Fibroblast of skin of right biceps (primary cell): ENCODE measurements around the gene RAP1B.

Experiments used
- DNase-seq: peaks from one replicate; pipeline ENCODE4 v3.0.0-alpha.2; 2013

RAP1B gene

DNA sequence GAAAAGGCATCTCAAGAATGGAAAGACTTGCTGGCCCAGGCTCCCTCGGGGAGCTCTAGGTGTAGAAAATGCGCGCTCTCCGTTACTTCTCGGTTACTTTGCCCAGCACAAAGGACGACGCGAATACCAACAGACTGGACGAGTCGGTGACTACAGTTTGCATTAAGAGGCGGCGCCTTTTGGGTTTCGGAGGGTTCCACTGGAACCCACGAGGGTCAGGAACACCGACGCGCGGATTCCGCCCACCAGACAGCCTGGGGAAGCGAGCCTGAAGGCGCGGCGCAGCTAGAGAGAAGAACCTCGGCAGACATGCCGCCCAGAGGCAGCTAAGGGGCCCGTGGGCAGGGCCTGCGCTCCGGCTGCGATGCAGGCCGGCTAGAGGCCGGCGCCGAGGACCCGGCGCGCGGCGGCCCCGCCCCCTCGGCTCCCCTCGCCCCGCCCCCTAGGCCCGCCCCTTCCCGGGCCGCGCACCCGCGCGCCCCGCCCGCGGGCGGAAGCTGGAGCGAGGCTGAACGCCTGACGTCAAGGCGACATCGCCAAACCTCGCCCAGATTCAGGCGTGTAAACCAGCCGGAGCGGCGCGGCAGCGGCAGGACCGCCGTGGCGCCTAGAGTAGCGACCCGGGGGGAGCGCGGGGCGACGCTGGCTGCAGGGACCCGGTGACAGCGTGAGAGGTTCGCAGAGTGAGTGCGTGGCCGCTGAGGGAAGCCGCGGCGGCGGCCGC is at the start of gene RAP1B:
Gene RAP1B (plus strand): TSS at position 530 of the 724 bp plus-strand sequence. CDS start 37,826 bp downstream, outside the sequence.
- DNase-seq = peak; percentile 94

DNA sequence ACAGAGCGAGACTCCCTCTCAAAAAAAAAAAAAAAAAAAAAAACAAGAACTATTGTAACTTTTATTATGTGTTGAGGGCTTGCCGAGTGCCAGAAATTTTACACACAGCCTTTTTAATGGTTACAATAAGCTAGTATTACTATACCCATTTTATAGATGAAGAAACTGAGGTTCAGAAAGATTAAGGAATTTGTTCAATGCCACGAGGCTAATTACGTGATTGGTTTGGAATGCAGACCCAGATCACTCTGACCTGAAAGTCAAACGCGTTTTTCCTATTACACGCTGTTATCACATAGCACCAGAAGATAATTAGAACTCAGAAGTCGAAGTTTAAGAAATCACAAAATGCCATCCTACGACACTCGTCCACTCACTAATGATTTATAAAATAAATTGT is 48.9 kb upstream of the RAP1B start:
- no peak for DNase-seq

DNA sequence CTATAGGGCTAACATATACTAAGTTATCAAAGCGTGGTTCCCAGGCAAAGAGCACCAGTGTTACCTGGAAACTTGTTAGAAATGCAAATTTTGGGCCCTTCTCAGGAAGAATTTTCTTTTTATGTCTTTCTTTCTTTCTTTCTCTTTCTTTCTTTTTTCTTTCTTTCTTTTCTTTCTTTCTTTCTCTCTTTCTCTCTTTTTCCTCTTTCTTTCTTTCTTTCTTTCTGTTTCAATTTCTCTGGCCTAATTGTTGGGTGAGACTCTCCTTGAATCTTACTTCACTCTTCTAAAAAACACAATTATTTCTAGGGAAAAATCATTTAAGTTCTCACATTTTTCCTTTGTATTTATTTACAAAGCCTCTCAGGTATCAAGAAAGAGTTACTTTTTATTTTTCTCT is 46.5 kb upstream of the RAP1B start:
- no peak for DNase-seq

DNA sequence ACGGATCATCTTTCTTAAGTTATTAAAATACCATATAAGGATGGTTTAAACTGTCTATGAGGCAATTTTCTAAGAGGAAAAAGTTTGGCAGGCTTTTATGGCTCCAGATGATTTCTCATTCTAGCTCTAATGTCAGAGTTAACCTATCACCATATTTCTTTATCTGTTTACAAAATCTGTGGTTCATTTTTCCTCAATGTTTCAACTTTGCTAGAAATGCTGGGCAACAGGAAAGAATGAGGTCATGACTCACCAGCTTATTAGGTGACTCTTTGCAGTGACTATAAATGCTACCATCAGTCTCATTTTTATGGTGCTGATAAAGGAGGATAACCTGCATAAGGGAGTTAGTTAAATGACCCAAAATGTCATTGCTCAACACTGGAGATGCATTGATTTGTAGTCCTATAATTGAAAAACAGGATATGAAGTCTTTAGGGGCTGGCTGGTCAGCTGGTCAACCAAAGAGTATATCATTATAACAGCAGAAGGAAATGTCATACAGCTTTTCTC is 45.3 kb upstream of the RAP1B start:
- peak; percentile 96 for DNase-seq

DNA sequence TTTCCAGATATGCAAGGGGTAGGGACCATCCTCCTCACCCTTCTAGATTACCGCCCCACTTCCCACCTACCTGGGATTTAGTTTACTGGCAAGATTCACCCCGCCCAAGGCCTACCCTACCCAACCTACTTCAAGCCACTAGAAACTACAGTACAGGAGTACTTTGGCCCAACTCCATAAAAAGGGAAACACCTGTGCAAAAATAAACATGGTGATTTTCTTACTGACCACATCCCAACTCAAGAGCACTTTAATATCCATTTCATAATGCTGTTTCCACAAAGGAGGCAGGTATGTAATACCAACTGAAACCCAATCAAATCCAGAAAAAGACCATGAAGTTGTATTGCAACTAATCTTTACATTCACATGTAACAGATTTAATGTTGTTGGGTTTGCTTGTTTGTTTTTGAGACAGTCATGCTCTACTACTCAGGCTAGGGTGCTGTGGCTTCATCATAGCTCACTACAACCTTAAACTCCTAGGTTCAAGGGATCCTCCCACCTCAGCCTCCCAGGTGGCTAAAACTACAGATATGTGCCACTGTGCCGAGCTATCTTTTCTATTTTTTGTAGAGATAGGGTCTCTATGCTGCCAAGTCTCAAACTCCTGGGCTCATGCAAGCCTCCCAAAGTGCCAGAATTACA is 41.7 kb upstream of the RAP1B start:
- DNase-seq = no peak

DNA sequence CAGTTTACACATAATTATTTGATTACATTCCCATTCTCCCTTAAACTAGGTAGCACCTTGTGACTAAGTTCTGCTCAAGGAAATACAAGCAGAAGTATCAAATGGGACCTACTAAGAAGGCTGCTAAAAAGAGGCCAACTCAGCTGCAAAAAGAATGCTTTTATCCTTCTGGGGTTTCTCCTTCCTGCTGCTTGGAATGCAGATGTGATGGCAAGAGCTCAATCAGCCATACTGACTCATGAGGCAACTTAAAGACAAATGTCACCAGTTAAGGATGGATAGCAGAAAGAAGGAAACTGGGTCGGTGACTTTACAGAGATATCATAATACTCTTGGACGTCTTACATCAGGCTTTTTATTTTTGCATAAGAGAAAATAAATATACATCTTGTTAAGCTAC is 38.0 kb upstream of the RAP1B start:
- peak; percentile 90 for DNase-seq

DNA sequence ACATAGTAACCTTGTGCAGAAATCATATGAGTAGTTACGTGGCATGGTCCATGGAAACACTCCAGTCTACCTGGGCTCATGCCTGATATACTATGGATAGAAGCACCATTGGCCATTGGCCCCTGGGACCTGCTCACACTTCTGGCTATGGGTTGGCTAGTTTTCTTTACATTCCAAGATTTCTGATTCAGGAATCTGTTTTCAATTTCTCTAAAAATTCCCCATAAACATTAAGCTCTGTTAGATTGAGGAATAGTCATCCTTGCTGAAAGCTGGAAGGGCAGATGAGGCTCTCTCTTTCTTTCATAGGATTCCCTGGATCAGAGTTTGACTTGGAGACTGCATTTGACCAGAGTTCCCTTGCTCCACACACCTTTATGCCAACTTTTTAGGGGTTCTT is 37.3 kb upstream of the RAP1B start:
- DNase-seq = peak; percentile 46

DNA sequence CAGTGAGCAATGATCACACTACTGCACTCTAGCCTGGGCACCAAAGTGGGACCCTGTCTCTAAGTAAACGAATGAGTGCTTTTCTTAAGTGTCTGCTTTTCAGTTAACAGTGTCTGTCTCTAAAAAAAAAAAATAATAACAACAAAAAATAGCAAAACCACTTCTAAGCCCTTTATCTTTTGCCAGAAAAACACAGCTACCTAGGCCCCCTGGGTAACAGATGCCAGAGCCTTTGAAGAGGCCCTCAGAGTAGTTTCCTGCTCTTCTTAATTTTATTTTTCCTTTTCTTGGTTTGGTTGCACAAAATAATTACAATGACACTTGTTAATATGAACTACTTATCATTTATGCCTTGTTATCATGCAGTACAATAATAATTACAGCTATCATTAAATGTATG is 32.8 kb upstream of the RAP1B start:
- no peak for DNase-seq

DNA sequence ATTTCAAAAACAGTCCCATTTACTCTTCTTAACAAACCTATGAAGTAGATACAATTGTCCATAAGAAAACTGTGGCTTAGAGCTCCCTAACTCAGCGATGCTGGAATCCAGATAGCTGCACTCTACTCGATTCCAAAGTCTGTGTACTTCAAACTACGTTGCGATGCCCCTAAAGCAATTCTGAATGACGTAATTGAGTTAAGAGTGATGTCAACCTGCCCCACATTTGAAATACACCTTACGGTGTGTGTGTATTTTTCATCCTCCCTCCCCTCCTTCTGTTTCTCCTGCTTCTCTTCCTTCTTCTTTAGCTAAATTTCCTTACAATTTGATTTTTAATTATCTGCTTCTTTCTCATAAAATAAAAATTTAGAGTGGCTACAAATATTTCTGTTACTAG is 31.9 kb upstream of the RAP1B start:
- DNase-seq = no peak

DNA sequence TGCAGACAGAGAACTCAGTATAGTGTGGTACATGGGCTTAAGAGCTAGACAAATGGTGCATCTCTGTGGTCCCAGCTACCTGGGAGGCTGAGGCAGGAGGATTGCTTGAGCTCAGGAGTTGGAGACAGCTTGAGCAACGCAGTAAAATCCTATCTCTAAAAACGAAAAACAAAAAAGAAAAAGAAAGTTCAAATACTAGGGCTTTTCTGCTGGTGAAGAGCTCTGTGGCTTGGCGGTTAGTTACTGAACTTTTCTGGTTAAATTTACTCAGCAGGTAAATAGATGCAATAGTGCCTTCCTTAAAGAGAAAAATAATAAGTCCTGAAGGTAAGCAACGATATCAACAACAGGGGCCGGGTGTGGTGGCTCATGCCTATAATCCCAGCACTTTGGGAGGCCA is 31.4 kb upstream of the RAP1B start:
- no peak for DNase-seq

DNA sequence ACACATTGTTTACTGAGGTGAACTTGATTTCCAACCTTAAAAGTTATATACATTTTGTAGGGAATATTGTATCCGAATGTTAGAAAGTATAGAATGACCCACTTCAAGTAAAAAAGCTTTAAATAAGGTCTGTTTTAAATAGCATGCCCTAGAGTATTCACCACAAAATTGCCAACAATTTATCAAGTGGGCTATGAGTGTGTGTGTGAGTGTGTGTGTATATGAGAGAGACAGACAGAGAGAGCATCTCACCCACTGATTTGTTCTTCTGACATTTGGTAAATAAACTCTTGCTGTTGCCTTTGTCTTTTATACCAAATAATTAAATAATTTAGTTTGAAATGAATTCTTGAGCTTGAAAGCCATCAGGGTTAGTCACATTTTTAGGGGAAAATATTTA is 29.8 kb upstream of the RAP1B start:
- DNase-seq = peak; percentile 56

DNA sequence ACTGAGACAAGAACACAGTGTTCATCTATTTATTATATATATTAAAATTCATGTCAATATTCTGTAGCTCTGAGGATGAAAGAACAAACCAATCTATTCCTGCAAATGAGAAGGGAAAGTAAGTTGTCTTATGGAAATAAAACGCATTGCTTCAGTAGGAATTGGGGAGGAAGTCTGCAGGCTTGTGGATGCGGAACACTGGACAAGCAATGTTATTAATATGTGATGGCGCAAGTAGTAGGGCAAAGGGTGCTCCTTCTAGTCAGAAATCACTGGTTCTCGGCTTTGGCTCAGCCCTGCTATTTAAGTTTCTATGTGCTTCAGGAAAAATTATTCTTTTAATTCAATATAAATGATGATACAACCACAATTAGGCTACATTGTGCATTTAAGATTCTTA is 28.8 kb upstream of the RAP1B start:
- DNase-seq = no peak

DNA sequence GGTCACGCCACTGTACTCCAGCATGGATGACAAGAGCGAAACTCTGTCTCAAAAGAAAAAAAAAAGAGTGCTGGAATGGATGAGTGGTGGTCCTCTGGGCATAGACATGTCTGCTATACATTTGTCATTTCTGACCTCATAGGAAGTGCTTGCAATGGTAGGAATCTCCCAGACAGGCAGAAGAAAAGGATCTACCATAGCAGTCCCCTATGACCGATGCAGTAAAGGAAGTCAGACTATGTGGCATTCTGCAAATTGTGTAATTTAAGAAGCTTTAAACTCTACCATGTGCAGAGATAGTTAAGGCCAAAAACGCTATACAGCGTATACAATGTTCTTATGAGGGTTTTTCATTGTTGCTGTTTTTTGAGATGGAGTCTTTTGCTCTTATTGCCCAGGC is 24.7 kb upstream of the RAP1B start:
- DNase-seq = no peak

DNA sequence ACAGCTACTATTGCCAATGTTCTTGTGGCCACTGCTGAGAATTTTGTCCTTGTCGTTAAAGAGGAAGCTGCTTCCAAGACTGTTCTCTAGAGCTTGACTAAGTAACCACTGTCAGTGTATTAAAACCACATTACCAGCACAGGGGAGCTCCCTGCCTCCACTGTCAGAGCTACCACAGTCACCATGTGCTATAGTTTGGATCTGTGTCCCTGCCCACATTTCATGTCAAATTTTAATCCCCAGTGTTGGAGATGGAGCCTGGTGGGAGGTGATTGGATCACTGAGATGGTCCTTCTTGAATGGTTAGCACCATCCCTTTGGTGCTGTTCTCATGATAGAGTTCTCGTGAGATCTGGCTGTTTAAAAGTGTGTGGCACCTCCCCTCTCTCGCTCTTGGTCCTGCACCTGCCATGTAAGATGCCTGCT is 23.2 kb upstream of the RAP1B start:
- no peak for DNase-seq

DNA sequence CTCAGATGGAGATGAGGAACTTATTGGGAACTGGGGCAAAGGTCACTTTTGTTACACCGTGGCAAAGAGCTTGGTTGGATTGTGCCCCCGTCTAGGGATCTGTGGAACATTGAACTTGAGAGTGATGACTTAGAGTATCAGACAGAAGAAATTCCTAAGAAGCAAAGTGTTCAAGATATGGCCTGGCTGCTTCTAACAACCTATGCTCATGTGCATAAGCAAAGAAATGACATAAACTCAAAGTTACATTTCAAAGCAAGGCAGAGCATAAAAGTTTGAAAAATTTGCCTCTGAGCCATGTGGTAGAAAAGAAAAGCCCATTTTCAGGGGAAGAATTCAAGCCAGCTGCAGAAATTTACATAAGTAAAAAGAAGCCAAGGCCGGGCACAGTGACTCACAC is 21.5 kb upstream of the RAP1B start:
- DNase-seq = no peak

DNA sequence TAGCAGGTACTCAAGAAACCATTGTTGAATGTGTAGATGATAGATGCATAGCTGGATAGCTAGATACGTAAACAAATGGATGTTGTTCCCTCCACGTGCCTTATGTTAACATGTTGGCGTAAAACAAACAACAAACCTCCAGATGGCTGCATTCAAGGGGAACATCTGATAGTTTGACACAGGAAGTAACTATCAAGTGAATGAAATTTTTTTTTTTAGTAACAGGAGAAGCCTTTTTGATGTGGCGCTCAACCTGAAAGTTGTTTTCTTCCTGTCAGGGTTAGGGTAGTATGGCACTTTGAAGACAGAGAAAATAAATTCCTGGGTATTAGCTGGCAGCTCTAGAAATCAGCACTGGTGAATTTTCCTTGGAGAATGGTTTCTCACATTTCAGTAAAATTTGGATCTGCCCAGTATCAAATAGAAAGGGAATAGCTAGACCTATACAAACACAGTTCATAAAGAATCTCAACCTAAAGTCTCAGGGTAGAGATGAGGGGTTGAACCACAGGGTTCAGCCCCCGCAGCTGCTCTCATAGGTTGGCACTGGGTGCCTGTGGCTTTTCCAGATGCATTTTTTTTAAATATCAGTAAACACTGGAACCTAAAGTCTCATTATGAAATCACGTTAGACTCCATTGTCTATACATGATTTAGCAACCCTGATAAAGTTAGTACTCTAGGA is 18.8 kb upstream of the RAP1B start:
- no peak for DNase-seq

DNA sequence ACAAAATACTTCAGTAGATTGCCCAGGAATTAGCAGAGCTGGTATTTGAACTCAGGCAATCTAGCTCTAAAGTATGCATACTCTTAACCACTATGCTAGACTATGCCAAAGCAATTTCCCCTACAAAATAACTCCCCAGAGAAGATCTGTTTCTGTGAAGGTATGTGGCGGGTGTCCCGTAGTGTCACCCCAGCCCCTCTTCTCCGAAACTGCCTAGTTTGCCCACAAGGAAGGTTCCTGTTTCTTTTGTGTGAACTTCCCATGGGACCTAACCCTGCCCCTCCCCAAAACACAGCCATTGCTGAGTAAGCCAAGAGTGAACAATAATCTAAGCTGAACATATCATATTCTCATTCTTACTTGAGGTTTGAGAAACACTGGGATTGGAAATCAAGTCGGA is 15.5 kb upstream of the RAP1B start:
- DNase-seq = no peak

DNA sequence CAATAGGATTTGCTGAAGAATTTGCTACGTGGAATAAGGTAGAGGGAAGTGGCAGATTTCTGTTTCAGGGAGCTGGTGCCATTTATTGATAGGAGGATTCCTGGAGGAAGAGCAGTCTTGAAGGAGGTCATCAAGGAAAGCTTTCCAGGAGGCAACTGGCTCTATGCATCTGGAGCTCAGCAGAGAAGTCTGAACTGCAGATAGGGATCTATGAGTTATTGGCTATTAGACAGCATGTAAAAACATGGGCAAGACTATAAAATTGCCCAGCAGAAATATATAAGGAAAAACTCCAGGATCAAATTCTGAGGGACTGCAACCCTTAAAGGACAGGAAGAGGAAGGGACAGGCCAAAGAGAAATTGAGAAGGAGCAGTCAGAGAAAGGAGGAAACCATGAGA is 8.9 kb upstream of the RAP1B start:
- no peak for DNase-seq

DNA sequence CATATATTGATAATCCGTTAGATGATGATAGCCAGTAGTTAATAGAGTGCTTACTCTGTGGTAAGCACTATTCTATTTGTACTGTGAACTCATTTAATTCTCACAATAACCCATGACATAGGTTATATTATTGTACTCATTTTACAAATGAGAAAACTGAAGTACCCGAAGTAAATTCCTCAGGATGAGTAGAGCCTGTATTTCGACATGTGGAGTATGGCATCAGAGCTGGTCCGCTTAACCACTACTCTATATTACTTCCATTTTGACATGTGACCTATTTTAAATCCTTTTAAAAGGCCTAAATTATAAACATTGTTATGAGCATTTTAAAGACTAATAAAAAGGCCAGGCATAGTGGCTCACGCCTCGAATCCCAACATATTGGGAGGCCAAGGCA is 8.0 kb upstream of the RAP1B start:
- no peak for DNase-seq

DNA sequence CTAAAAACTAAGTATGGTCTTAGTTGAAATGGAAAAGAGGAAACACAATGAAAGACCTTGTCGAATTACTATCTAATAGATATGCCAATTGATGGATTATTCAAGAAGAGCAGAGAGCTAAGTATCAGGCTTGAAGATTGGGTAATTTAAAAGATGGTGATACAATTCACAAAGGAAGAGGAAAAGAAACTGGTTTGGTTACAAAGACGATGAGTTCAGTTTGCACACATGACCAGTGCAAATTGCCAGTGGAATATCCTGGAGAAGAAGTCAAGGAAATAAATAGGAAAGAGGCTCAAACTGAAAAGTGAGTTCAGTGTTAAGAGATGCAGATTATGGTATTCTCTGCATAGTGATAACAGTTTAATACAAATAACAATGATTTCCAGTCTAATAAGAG is 2.5 kb upstream of the RAP1B start:
- DNase-seq = no peak

DNA sequence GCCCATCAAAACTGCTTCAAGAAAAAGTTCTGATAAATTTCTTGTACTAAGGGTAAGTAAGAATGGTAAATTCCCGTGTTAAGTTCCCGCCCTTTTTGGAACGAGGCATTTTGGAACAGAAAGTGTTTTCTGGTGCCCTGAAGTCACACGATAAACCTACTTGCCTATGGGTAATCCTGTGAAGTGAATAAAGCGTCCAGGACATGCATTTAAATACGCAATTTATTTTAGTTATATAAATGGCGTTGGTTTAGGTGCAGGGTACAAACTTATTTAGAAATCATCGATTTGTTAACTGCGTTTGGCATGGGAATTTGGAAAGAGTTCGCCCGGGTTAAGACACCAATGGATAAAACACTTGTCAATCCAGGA is 715 bp upstream of the RAP1B start:
- peak; percentile 57 for DNase-seq

DNA sequence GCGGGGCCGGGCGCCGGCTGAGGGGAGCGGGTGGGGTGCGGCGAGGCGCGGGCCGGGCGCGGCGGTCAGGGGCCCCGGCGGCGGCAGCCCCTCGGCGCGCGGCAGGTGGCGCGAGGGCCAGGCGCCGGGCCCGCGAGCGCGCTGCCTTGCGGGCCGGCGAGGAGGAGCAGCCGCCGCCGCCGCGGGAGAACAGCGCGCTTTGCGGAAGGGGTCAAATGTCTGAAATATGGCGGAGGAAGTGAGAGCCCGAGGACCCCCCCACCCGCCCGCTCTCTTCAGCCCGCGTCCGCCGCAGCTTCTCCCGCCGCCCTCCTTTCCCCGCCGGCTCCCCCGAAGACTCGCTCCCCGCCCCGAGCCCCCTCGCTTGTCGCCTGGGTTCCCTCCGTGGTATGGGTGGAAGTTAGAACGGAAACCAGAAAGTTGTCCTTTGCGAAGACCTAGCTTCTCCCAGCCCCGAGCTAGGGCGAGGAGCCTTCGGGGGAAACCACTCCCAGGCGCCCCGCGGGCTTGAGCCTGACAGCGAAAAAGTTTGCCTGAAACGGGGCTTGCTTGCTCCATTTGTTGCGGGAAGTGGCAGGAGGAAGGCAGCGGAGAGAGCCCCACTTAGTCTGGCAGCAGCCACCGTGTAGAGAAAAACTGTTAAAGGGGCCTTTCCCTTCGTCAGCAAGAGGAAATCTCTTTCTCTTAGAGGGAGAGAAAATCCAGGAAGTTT is 551 bp downstream of the RAP1B start:
- peak; percentile 61 for DNase-seq

DNA sequence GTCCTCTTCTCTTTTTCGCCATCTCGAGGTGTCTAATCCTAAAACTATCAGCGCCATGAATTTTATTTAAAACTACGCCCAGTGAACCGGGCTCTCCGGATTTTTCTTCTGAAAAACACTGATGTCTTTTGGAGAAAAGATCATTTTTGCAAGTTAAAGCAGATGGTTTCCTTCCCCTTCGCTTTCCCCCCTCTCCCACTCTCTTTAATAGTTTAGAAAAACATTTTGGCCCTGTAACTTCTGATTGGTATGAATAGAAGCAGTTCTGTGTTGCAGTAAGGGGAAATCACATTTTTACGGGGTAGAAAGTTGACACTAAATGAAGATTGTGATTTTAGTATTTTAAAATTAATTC is 1.1 kb downstream of the RAP1B start:
- no peak for DNase-seq

DNA sequence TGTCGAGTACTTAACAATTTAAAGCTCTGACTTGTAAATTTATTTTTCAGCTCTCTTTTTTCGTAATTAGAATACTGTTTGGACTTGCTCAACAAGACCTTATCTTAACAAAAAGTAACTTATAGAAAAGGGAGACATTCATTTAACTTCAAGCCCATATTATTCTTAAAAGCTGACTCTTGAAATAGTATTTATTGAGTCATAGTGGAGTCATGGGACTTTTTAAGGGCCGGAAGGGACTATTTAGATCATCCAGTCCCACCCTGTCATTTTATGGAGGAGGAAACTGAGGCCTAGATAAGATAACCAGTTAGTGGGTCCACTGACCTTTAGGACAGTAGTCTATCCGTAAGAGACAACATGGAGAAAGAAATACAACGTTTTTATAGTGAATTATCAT is 1.5 kb downstream of the RAP1B start:
- peak; percentile 42 for DNase-seq
